Measurements from ENCODE around the gene ABCA7. TPM values are rescaled to one million over a fixed set of nuclear protein-coding genes. Genes with fewer than 3 reads are reported as not detected.

The ABCA7 gene
- total RNA-seq, 1 donor from 2014 or later: 3.5 TPM

GRCh38 chr19:1001538-1002166, 38.3 kb upstream of the ABCA7 start:
- DNase-seq (ENCODE audit: low read depth, low spot score): no peak

DNA sequence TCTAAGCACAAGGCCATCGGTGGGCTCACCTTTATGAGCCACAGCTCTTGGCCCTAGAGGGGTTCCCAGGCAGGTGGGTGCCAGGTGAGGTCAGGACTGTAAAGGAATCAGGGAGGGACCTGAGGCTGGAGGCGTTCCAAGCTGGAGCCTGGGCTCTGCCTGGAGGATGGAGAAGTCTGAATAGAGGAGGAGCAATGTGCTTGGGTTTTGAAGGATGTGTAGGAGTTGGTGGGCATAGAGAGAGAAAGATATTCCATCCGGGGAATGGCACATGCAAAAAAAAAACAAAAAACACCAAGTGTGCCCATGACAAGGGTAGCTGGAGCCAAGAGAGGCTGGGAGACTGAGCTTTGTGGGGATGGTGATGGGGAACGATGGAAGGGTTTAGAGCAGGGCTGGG, 37.3 kb upstream of the ABCA7 start:
- no peak for DNase-seq (ENCODE audit: low read depth, low spot score)

DNA sequence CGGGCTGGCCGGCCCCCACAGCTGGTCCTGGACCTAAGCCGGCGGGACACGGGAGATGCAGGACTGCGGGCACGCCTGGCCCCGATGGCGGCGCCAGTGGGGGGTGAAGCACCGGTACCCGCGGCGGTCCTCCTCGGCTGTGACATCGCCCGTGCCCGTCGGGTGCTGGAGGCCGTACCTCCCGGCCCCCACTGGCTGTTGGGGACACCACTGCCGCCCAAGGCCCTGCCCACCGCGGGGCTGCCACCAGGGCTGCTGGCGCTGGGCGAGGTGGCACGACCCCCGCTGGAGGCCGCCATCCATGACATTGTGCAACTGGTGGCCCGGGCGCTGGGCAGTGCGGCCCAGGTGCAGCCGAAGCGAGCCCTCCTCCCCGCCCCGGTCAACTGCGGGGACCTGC, 36.6 kb upstream of the ABCA7 start:
- DNase-seq (ENCODE audit: low read depth, low spot score): no peak

DNA sequence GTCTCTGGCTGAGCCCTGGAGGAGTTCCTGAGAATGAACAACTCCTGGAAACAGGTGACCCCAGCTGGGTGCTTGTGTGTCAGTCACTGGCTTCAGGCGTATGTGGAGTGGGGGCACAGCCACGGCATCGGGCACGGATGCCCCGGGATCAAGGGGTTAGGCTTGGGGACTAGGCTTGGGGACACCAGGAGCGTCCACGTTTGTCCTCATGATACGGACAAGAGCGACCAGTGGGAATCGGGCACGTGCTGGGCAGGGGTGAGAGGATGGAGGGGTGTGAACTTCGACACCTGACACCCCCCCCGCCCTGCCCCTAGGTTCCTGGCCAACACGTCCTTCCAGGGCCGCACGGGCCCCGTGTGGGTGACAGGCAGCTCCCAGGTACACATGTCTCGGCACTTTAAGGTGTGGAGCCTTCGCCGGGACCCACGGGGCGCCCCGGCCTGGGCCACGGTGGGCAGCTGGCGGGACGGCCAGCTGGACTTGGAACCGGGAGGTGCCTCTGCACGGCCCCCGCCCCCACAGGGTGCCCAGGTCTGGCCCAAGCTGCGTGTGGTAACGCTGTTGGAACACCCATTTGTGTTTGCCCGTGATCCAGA, 35.6 kb upstream of the ABCA7 start:
- no peak for DNase-seq (ENCODE audit: low read depth, low spot score)

DNA sequence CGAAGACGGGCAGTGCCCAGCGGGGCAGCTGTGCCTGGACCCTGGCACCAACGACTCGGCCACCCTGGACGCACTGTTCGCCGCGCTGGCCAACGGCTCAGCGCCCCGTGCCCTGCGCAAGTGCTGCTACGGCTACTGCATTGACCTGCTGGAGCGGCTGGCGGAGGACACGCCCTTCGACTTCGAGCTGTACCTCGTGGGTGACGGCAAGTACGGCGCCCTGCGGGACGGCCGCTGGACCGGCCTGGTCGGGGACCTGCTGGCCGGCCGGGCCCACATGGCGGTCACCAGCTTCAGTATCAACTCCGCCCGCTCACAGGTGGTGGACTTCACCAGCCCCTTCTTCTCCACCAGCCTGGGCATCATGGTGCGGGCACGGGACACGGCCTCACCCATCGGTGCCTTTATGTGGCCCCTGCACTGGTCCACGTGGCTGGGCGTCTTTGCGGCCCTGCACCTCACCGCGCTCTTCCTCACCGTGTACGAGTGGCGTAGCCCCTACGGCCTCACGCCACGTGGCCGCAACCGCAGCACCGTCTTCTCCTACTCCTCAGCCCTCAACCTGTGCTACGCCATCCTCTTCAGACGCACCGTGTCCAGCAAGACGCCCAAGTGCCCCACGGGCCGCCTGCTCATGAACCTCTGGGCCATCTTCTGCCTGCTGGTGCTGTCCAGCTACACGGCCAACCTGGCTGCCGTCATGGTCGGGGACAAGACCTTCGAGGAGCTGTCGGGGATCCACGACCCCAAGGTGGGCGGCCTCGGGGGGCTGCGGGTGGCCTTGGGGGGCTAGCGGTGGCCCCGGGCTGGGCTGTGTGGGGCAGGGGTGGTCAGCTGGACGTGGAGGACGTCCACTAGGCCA, 34.9 kb upstream of the ABCA7 start:
- DNase-seq (ENCODE audit: low read depth, low spot score): no peak

- no peak for DNase-seq (ENCODE audit: low read depth, low spot score)
These were observed 33.1 kb upstream of the ABCA7 start for GRCh38 chr19:1006711-1007398.

- no peak for DNase-seq (ENCODE audit: low read depth, low spot score)
These were observed 32.3 kb upstream of the ABCA7 start for GRCh38 chr19:1007399-1008251.

- DNase-seq (ENCODE audit: low read depth, low spot score): no peak
These were observed 31.5 kb upstream of the ABCA7 start for GRCh38 chr19:1008268-1009040.

GRCh38 chr19:1009041-1009980, 30.6 kb upstream of the ABCA7 start:
- DNase-seq (ENCODE audit: low read depth, low spot score): no peak

- no peak for DNase-seq (ENCODE audit: low read depth, low spot score)
These were observed 29.8 kb upstream of the ABCA7 start for GRCh38 chr19:1009981-1010538.

DNA sequence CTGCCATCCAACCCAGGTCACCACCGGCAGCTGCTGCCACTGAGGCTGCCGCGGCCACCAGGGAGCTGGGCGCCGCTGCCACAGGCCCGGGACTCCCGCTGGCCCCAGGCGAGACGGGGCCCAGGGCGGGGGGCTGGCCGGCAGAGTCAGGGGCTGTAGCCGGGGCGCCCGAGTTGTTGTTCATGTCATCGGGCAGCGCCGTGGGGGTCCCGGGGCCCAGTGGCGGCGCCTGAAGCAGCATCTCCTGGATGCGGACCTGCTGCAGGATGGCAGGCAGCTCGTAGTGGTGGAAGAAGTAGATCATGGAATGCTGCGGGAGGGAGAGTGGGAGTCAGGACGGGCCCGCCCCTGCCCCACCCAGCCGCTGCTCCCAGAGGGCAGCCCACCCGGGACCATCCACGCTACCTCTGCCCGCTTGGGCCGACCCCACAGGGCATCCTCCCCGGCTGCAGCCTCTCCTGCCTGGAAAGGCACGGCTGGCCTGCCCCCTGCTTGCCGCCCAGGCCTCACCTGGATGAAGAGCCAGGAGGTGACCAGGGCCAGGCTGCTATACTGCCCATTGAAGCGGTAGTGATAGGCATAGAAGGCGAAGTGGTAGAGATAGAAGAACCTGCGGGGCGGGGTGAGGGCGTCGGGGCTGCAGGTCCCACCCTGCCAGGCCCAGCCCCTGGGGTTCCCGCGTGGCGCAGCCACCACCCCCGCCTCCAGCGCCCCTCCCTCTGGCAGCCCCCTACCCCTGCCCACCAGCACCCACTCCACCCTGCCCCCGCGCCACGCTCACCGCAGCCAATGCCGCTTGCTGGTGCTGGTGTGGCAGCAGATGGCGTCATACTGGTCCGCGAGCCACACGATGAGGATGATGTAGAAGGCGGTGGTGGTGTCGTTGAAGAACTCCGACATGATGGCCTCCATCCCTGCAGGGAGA, 29.1 kb upstream of the ABCA7 start:
- no peak for DNase-seq (ENCODE audit: low read depth, low spot score)

- no peak for DNase-seq (ENCODE audit: low read depth, low spot score)
These were observed 28.0 kb upstream of the ABCA7 start for GRCh38 chr19:1011831-1012333.

DNA sequence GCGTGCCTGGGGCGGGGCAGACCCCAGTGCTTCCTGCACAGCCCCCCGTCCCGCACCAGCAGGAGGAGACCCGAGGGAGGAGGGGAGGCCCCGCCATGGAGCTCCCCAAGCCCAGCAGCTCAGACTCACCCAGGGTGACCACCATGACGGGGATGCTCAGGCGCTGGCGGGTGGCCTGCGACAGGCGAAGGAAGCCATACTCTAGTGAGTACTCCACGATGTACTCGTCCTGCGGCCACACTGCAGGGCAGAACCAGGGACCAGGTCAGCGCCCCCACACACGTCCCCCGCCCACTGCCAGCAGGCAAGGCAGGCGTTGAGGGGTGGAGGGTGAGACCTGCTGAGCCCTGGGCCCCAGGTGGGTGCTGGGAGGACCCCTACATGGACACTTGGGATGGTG, 27.6 kb upstream of the ABCA7 start:
- no peak for DNase-seq (ENCODE audit: low read depth, low spot score)

DNA sequence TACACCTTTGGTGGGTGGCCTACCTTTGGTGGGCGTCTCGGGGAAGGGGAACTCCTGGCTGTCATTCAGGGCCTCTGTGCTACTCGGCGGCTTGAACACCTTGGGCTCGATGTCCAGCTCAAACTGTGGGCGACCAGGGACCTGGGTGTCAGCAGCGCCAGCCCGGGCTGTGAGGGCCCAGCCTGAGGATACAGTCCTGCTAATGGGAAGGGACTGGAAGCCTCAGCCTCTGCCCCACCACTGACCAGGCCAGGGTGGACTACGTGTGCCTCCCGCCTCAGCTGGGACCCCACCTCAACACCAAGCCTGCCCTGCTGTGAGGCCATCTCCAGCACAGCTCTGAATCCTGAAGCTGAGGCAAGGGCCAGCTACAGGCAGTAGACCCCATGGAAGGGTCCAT, 26.7 kb upstream of the ABCA7 start:
- DNase-seq (ENCODE audit: low read depth, low spot score): no peak

- DNase-seq (ENCODE audit: low read depth, low spot score): no peak
These were observed 25.5 kb upstream of the ABCA7 start for GRCh38 chr19:1014161-1015060.

GRCh38 chr19:1015061-1015781, 24.7 kb upstream of the ABCA7 start:
- no peak for DNase-seq (ENCODE audit: low read depth, low spot score)

Measured in pulmonary artery endothelial cell (primary cell).